Activated CD4-positive, alpha-beta T cell treated with anti-CD3 and anti-CD28 coated beads for 36 hours (primary cell): Measurements from ENCODE around the gene CHRNB2. TPM values are rescaled to one million over a fixed set of nuclear protein-coding genes. Genes with fewer than 3 reads are reported as not detected.

Experiments used
- ATAC-seq: fragments of 200-7000 bp; cut with Tn5 transposase; one replicate; pipeline ENCODE4 v1.10.0; 2021; ENCODE audit warnings: mild to moderate bottlenecking, moderate library complexity
- CTCF ChIA-PET: fragments of 350-600 bp; sonication (Branson Sonifier 250); formaldehyde crosslinking; loops from one replicate; lab custom pipeline; 2021; ENCODE audit warnings: antibody characterized with exemption; lab: Charles Lee
- POLR2A ChIA-PET: fragments of 350-600 bp; sonication (Branson Sonifier 250); formaldehyde crosslinking; loops from one replicate; lab custom pipeline; 2021; ENCODE audit warnings: antibody characterized with exemption, inconsistent platforms; lab: Charles Lee
- DNase-seq: peaks from one replicate; pipeline ENCODE4 v3.0.0-alpha.2; 2020
- H3K27ac Mint-ChIP-seq: one replicate; pipeline ENCODE4 v1.8.0; 2021; ENCODE audit warnings: mixed read lengths
- H3K27me3 Mint-ChIP-seq: one replicate; pipeline ENCODE4 v1.8.0; 2021; ENCODE audit warnings: mixed read lengths
- H3K36me3 Mint-ChIP-seq: one replicate; pipeline ENCODE4 v1.8.0; 2021; ENCODE audit warnings: low read depth, mixed read lengths
- H3K4me1 Mint-ChIP-seq: one replicate; pipeline ENCODE4 v1.8.0; 2021; ENCODE audit warnings: mixed read lengths
- H3K4me3 Mint-ChIP-seq: one replicate; pipeline ENCODE4 v1.8.0; 2021; ENCODE audit warnings: mild to moderate bottlenecking, moderate library complexity, mixed read lengths
- H3K9me3 Mint-ChIP-seq: one replicate; pipeline ENCODE4 v1.8.0; 2021; ENCODE audit warnings: low read depth, mixed read lengths
- intact Hi-C, 2 experiments: fragments of 100-400 bp; cut with DNase I in 1 of 2; cut with micrococcal nuclease in 1 of 2; formaldehyde crosslinking; loops; one replicate each; pipeline versions ENCODE4 v1.14.2 to v1.15.1; 2022 to 2024; cut with DNase I, micrococcal nuclease
- total RNA-seq, 2 experiments: library from RNA; stranded (reverse); gene quantifications; one replicate each; pipeline ENCODE4 v1.2.3, GENCODE V29; 2021

The CHRNB2 gene
- total RNA-seq, 2 experiments from 2014 or later: 0.07 TPM; not detected in 1

DNA sequence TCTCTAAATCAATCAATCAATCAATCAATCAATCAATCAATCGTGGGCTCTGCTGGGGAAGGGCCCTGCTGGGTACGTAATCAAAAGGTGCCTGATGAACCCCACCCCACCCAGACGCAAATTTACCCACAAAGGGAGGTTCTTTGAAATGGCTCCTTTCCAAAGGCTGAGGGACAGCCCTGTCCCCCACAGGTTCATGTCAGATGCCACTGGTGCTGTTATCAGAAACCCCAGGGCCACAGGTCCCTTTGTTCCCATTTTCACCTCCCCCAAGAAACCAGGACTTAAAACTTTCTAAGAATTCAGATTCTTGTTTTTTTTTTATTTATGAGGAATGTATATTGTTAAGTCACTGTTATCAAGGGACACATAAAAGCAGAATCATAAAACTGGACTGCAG is 14.2 kb downstream of the CHRNB2 start:
- H3K36me3 Mint-ChIP-seq: peaks cover 63% of the 10 kb centered on the region
- no peaks in the 10 kb centered on the region for H3K27me3 Mint-ChIP-seq
- ChIA-PET CTCF (no interaction called here), POLR2A (no interaction called here)
- H3K4me3 Mint-ChIP-seq: no peak overlapping the region
- H3K4me1 Mint-ChIP-seq: no peaks in the 10 kb centered on the region
- no peak overlapping the region for H3K27ac Mint-ChIP-seq
- ATAC-seq (no peak), DNase-seq (no peak)
- H3K9me3 Mint-ChIP-seq: no peaks in the 10 kb centered on the region
- intact Hi-C loops: no loop called here

- H3K9me3 Mint-ChIP-seq: no peaks in the 10 kb centered on the region
- no peak for ATAC-seq
- H3K27me3 Mint-ChIP-seq: no peaks in the 10 kb centered on the region
- peaks cover 74% of the 10 kb centered on the region for H3K36me3 Mint-ChIP-seq
- DNase-seq: no peak
- intact Hi-C loops: no loop called here
- no peak overlapping the region for H3K27ac Mint-ChIP-seq
- POLR2A ChIA-PET: no interaction called here
- CTCF ChIA-PET: no interaction called here
- H3K4me1 Mint-ChIP-seq: no peaks in the 10 kb centered on the region
- no peak overlapping the region for H3K4me3 Mint-ChIP-seq
These were observed 15.3 kb downstream of the CHRNB2 start for GRCh38 chr1:154582885-154583284.

GRCh38 chr1:154583773-154584172 is 16.2 kb downstream of the CHRNB2 start:
- H3K36me3 Mint-ChIP-seq: peaks cover 78% of the 10 kb centered on the region
- no peaks in the 10 kb centered on the region for H3K4me1 Mint-ChIP-seq
- no peak overlapping the region for H3K4me3 Mint-ChIP-seq
- POLR2A ChIA-PET: no interaction called here
- CTCF ChIA-PET: interaction anchor here (1.1 kb wide), 1 partner anchor 24 kb away, joined by 3 read pairs; no protein-coding TSS in a partner anchor
- peak overlapping the region; percentile 14 for H3K27ac Mint-ChIP-seq
- H3K27me3 Mint-ChIP-seq: no peaks in the 10 kb centered on the region
- ATAC-seq (no peak), DNase-seq (no peak)
- no peaks in the 10 kb centered on the region for H3K9me3 Mint-ChIP-seq
- intact Hi-C loops: no loop called here

DNA sequence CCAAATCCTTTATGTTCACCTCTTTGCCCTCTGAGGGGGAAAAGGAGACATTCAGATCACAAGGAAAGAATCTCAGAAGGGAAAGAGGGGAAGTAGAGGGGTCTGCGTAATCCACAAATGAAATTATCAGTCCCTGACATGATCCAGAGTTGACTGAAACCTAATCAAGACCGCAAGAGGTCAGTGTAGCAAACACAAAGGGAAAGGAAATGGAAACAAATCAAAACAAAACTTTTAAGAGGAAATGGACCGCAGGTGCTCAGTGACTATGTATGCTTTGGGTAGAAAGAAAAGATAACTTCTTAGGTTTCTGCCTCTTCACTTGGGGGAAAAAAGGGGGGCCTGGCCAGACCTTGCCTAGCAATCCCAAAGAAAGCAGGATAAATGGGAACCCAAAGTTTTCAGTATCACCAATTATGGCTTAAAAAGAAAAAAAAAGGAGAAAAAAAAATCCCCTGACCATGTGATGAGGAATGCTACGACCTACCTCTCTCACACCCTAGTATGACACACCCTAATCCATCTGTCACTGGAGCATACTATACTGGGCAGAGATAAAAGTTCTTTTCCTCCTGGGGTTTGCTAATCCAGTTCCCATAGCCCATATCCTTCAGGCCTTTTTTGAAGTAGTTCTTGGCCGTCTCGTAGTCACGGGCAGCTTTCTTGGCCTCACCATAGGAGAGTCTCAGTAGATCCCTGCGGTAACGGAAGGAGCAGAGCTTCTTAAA is 16.9 kb downstream of the CHRNB2 start:
- ATAC-seq: no peak
- H3K27ac Mint-ChIP-seq: peak overlapping the region; percentile 4
- no peaks in the 10 kb centered on the region for H3K27me3 Mint-ChIP-seq
- intact Hi-C loops: no loop called here
- no peaks in the 10 kb centered on the region for H3K9me3 Mint-ChIP-seq
- CTCF ChIA-PET: interaction anchor here (1.1 kb wide), 1 partner anchor 25 kb away, joined by 3 read pairs; no protein-coding TSS in a partner anchor
- POLR2A ChIA-PET: no interaction called here
- no peaks in the 10 kb centered on the region for H3K4me1 Mint-ChIP-seq
- H3K4me3 Mint-ChIP-seq: no peak overlapping the region
- no peak for DNase-seq
- H3K36me3 Mint-ChIP-seq: peaks cover 78% of the 10 kb centered on the region

DNA sequence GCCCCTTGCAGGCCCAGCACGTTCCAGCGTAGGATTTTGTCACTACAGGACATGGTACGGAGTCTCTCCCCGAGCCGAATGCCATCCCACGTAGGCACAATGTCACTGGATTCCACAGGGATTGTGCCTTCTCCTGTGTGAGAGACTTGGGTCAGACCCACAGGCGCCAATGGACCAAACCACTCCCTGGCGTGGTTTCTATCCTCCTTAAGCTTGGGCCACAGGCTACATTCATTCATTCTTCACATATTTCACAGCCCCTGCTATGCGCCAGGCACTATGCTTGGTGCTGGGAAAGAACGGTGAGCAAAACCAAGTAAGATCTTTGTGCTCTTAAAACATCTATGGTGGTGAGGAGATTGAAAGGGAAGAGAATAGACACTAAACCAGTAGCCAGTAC is 18.7 kb downstream of the CHRNB2 start:
- H3K27ac Mint-ChIP-seq: no peak overlapping the region
- H3K27me3 Mint-ChIP-seq: no peaks in the 10 kb centered on the region
- no peak overlapping the region for H3K4me3 Mint-ChIP-seq
- no peaks in the 10 kb centered on the region for H3K9me3 Mint-ChIP-seq
- POLR2A ChIA-PET: no interaction called here
- ATAC-seq (no peak), DNase-seq (no peak)
- H3K4me1 Mint-ChIP-seq: peaks cover 2% of the 10 kb centered on the region
- intact Hi-C loops: no loop called here
- CTCF ChIA-PET: no interaction called here
- H3K36me3 Mint-ChIP-seq: peaks cover 80% of the 10 kb centered on the region

GRCh38 chr1:154586641-154587040 is 19.1 kb downstream of the CHRNB2 start:
- intact Hi-C loops: no loop called here
- ChIA-PET CTCF (no interaction called here), POLR2A (no interaction called here)
- ATAC-seq (no peak), DNase-seq (no peak)
- no peak overlapping the region for H3K27ac Mint-ChIP-seq
- H3K4me3 Mint-ChIP-seq: no peak overlapping the region
- peaks cover 83% of the 10 kb centered on the region for H3K36me3 Mint-ChIP-seq
- no peaks in the 10 kb centered on the region for H3K9me3 Mint-ChIP-seq
- no peaks in the 10 kb centered on the region for H3K27me3 Mint-ChIP-seq
- H3K4me1 Mint-ChIP-seq: peaks cover 3% of the 10 kb centered on the region

DNA sequence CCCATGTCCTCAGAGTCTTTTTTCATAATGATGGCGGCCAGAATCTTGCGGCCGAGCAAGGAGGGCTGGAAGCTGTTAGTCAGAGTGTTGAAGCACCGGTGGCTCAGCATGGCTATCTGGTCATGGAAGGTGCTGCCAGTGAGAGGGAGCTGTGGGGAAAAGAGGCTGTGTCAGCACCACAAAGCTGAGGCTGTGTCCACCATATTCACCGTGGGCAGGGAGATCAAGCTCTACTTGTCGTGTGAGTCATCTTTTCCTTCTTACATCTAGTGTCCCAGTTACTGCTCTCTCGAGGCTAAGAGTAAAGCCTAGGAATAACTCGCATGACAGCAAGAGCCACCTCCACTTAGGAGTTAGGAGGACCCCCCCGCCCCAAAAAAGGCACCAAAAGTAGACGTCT is 22.2 kb downstream of the CHRNB2 start:
- intact Hi-C loops: no loop called here
- H3K27ac Mint-ChIP-seq: no peak overlapping the region
- H3K4me1 Mint-ChIP-seq: peaks cover 3% of the 10 kb centered on the region
- ChIA-PET POLR2A (interaction anchor here (1.1 kb wide), 1 partner anchor 9 kb away, joined by 3 read pairs; no protein-coding TSS in a partner anchor), CTCF (interaction anchor here (0.7 to 0.9 kb wide), 2 partner anchors 61 to 789 kb away, joined by 3 read pairs; no protein-coding TSS in a partner anchor)
- no peaks in the 10 kb centered on the region for H3K27me3 Mint-ChIP-seq
- no peaks in the 10 kb centered on the region for H3K9me3 Mint-ChIP-seq
- ATAC-seq: peak; percentile 49
- DNase-seq: no peak
- no peak overlapping the region for H3K4me3 Mint-ChIP-seq
- H3K36me3 Mint-ChIP-seq: peaks cover 89% of the 10 kb centered on the region

GRCh38 chr1:154590756-154591155 is 23.2 kb downstream of the CHRNB2 start:
- intact Hi-C loops: no loop called here
- ChIA-PET CTCF (interaction anchor here (0.7 to 1.0 kb wide), 3 partner anchors 34 to 229 kb away, joined by 3 to 4 read pairs (median 3); no protein-coding TSS in a partner anchor), POLR2A (no interaction called here)
- no peaks in the 10 kb centered on the region for H3K27me3 Mint-ChIP-seq
- DNase-seq: no peak
- peaks cover 3% of the 10 kb centered on the region for H3K4me1 Mint-ChIP-seq
- H3K4me3 Mint-ChIP-seq: no peak overlapping the region
- peaks cover 85% of the 10 kb centered on the region for H3K36me3 Mint-ChIP-seq
- no peak overlapping the region for H3K27ac Mint-ChIP-seq
- ATAC-seq: no peak
- H3K9me3 Mint-ChIP-seq: no peaks in the 10 kb centered on the region

DNA sequence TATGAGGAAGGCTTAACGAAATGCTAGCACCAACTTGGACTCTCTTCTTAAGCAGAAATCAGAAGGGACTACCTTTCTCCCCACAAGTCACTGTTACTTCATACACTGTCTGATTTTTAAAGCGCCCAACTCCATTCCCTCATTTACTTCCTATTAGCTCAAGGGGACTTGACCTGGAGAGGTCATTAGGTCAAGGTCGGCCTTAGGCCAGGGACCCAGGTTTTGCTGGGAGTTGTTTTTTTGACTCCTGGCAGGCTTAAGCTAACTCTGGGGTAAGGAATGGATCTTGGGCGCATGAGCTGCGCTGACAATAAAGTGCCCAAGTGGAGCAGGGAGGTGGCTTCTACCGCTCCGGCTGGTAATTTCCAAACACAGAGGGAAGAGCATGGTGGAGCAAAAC is 23.6 kb downstream of the CHRNB2 start:
- peaks cover 3% of the 10 kb centered on the region for H3K4me1 Mint-ChIP-seq
- H3K27ac Mint-ChIP-seq: no peak overlapping the region
- H3K27me3 Mint-ChIP-seq: no peaks in the 10 kb centered on the region
- ChIA-PET CTCF (interaction anchor here (0.6 to 1.7 kb wide), 5 partner anchors 14 to 453 kb away, joined by 3 to 9 read pairs (median 3); no protein-coding TSS in a partner anchor), POLR2A (interaction anchor here (0.6 kb wide), 1 partner anchor 11 kb away, joined by 3 read pairs; no protein-coding TSS in a partner anchor)
- ATAC-seq (no peak), DNase-seq (no peak)
- intact Hi-C loops: no loop called here
- H3K36me3 Mint-ChIP-seq: peaks cover 84% of the 10 kb centered on the region
- no peaks in the 10 kb centered on the region for H3K9me3 Mint-ChIP-seq
- H3K4me3 Mint-ChIP-seq: no peak overlapping the region

GRCh38 chr1:154593390-154593789 is 25.8 kb downstream of the CHRNB2 start:
- Mint-ChIP-seq H3K27me3 (no peaks in the 10 kb centered on the region), H3K27ac (peak overlapping the region; percentile 14), H3K36me3 (peaks cover 80% of the 10 kb centered on the region), H3K4me1 (peaks cover 3% of the 10 kb centered on the region), H3K4me3 (no peak overlapping the region), H3K9me3 (no peaks in the 10 kb centered on the region)
- no peak for DNase-seq
- POLR2A ChIA-PET: no interaction called here
- CTCF ChIA-PET: no interaction called here
- no peak for ATAC-seq
- intact Hi-C loops: no loop called here

GRCh38 chr1:154594811-154595210 is 27.2 kb downstream of the CHRNB2 start:
- DNase-seq: no peak
- H3K27ac Mint-ChIP-seq: no peak overlapping the region
- peaks cover 69% of the 10 kb centered on the region for H3K36me3 Mint-ChIP-seq

More at GRCh38 chr1:154594811-154595210, 27.2 kb downstream of the CHRNB2 start:
- POLR2A ChIA-PET: interaction anchor here (0.6 to 0.9 kb wide), 3 partner anchors 9 to 239 kb away, joined by 3 to 4 read pairs (median 3); no protein-coding TSS in a partner anchor
- CTCF ChIA-PET: interaction anchor here (0.6 to 1.1 kb wide), 4 partner anchors 17 to 632 kb away, joined by 3 to 4 read pairs (median 3); partner anchors contain the start of gene ADAM15
- Mint-ChIP-seq H3K4me3 (no peak overlapping the region), H3K4me1 (peaks cover 13% of the 10 kb centered on the region), H3K9me3 (no peaks in the 10 kb centered on the region), H3K27me3 (no peaks in the 10 kb centered on the region)
- no peak for ATAC-seq
- intact Hi-C loops: no loop called here
